ENCODE data around the gene HCK.
A peak's percentile ranks its signal among the peaks of the same experiment; 100 is the strongest.
"Not testable (repeated sequence)": the region's sequence is repeated elsewhere in the genome, so short reads cannot be mapped to it uniquely, and the experiment has no call there.

The HCK gene

DNA sequence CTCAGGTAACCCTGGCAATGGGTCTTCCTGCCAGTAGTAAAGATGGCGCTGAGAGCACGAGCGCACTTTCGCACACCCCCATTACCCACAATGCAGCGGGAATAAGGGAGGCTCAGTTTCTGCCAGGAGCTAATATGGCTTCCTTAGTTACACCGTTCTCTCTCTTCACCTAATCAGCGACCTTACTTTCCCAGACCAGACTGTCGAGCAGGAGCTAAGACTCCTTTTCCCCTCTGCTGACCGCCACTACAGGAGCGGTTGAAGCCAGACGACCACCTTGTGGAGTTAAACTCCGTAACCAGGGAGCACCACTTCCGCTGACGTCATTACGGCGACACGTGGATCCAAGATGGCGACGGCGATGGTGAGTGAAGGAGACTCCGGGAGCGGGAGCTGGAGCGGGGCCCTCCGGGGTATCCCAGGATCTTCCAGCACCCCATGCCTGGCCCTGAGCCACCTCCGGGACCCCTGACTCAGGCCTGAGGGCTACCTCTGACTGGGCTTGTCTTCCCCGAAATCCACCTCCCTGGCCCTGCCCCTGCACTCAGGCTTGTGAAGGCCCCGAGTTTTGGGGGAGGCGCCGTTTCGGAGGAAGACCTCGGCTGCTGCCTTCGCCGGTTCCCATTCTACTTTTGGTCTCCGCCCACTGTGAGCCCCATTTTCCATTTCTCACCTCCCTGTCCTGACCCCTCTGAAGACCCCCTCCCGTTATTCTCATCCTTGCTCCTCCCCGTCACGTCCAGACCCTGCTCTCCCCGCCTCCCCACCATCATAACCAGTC, 57.5 kb downstream of the HCK start, which contains the start of gene TM9SF4:
TSS of gene TM9SF4 (plus strand) at position 323 of the 781 bp plus-strand sequence. CDS start at position 350, 27 bp downstream.
- peak; percentile 92 for DNase-seq

- no peak for DNase-seq
These were observed 58.2 kb downstream of the HCK start for GRCh38 chr20:32110173-32110704.

DNA sequence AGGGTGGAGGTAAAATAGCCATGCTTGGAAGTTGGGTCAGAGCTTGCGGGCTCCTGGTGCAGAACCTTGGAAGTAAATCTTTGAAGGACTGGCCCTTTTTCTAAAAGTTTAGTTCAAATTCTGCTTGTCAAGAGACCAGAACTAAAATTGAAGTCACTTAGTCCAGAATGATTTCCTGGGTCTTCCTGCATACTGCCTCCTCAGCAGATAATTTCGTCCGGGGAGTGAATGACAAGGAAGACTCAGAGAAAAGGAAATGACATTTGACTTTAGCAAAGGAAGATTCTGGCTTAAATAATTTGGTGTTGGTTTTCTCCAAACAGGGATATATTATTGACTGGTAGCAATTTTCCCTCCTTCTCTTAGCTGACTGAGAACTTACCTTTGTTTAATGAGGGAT, 58.7 kb downstream of the HCK start:
- no peak for DNase-seq

DNA sequence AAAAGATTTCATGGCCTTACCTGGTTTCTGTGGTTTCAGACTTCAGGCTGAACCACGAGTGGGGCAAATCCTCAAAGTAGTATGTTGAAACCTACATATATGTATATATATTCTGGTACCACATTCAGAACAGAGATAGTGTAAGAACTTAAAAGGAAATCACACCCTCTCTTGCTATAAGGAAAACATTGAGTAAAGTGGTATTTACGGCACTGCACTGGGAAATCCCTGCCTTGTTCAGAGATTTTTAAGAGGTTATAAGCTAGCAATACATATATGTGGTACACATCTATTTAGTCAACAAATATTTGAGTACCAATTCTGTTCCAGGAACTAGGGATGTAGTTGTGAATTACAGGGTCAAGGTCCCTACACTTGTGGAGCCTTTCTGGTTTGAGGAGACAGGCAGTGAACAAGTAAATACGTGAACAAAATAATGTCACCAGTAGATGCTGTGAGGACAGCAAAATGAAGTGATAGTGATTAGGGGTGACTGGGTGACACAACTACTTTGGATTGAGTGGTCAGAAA, 59.2 kb downstream of the HCK start:
- no peak for DNase-seq

DNA sequence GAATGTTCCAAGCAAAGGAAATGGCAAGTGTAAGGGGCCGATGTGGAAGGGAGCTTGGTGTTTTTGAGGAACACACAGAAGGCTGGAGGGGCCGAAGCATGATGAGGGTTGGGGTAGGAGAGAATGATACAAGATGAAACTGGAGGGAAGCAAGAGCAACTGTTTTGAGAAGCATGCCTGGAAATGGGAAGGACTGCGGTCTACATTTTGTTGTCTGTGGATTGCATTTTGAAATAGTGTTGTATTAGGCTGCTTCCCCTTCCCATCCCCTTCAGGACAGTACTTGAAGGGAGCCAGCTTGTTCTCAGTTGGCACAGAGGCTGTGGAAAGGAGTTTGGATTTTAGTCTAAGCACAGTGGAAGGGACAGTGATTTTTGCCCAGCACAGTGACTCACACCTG, 59.7 kb downstream of the HCK start:
- DNase-seq: no peak

DNA sequence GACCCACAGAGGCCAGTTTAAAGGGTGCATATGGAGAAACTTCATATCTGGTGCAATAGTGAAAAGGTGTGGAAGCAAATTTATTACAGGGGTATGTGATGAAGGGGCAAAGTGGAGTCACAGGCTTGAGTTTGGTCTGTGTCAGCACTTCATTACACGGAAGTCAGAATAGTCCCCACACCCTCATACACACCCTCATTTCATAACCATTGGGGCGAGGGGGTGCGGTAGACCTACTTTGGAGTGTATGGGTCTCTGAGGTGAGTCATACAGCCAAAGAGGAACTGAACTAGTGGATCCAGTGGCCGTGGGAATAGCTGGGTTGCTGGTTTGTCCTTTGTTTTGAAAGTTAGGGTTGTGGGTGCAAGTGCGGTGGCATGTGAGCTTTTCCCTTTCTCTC, 60.8 kb downstream of the HCK start:
- no peak for DNase-seq

GRCh38 chr20:32113591-32114260, 61.7 kb downstream of the HCK start:
- no peak for DNase-seq

GRCh38 chr20:32114305-32114960, 62.4 kb downstream of the HCK start:
- no peak for DNase-seq

- DNase-seq: no peak
These were observed 63.2 kb downstream of the HCK start for GRCh38 chr20:32115211-32115767.

GRCh38 chr20:32116079-32116521, 64.1 kb downstream of the HCK start:
- DNase-seq: no peak

- DNase-seq: not testable (repeated sequence)
These were observed 64.8 kb downstream of the HCK start for GRCh38 chr20:32116796-32117195.

DNA sequence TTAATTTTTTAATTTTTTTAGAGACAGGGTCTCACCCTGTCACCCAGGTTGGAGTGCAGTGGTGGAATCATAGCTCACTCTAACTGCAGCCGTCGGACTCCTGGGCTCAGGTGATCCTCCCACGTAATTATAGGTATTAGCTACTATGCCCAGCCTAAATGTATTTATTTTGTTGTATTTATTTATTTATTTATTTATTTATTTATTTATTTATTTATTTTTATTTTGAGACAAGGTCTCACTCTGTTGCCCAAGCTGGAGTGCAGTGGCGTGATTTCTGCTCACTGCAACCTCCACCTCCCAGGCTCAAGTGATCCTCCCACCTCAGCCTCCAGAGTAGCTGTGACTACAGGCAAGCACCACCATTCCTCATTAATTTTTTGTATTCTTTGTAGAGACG, 66.4 kb downstream of the HCK start:
- not testable (repeated sequence) for DNase-seq

DNA sequence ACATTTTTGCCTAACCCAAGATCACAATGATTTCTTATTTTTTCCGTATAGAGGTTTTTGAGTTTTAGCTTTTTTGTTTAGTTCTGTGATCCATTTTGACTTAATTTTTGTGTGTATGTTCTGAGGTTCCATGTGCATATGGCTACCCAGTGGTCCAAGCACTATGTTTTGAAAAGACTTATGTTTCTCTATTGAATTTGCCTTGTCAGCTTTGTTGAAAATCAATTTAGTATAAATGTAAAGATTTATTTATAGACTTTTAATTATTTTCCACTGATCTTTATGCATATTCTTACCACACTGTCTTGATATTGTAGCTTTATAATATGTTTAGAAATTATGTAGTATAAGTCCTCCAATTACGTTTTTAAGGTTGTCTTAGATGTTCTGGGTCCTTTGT, 67.7 kb downstream of the HCK start:
- DNase-seq: no peak

DNA sequence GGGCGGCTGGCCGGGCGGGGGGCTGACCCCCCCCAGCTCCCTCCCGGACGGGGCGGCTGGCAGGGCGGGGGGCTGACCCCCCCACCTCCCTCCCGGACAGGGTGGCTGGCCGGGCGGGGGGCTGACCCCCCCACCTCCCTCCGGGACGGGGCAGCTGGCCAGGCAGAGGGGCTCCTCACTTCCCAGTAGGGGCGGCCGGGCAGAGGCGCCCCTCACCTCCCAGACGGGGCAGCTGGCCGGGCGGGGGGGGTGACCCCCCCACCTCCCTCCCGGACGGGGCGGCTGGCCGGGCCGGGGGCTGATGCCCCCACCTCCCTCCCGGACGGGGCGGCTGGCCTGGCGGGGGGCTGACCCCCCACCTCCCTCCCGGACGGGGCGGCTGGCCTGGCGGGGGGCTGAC, 69.9 kb downstream of the HCK start:
- not testable (repeated sequence) for DNase-seq

GRCh38 chr20:32123088-32123487, 71.0 kb downstream of the HCK start:
- no peak for DNase-seq

DNA sequence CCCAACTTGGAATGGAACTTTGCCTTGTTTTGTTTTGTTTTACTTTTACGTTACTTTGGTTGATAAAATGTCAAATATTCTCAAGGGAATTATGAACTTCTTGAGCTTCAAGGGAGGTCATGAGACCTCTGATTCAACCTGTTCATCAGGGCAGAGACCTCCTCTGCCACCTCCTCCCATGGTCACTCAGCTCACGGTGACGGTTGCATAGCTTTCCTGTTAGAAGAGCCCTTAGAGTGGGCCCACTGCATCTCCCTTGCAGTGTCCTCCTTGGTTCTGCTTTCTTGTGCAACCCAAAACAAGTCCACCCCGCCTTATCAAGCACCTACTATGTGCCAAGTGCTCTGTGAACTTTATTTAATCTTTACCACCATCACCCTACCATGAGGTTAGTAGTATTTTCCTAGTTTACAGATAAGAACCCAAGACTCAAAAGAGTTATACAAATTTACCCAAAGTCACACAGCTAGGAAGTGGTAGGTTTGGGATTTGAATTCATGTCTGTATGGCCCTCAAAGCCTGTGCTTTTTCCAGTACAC, 72.9 kb downstream of the HCK start:
- DNase-seq: no peak

DNA sequence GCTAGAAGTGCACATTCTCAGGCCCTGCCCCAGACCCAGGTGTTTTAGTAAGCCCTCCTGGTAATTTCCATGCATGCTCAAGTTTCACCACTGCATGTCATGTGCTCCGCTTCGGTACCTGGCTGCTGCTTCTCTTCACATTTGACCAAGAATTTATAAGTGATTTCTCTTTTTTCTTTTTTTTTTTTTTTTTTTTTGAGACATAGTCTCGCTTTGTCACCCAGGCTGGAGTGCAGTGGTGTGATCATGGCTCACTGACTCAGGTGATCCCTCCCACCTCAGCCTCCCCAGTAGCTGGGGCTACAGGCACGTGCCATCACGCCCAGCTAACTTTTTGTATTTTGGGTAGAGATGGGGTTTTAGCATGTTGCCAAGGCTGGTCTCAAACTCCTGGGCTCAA, 73.5 kb downstream of the HCK start:
- no peak for DNase-seq

DNA sequence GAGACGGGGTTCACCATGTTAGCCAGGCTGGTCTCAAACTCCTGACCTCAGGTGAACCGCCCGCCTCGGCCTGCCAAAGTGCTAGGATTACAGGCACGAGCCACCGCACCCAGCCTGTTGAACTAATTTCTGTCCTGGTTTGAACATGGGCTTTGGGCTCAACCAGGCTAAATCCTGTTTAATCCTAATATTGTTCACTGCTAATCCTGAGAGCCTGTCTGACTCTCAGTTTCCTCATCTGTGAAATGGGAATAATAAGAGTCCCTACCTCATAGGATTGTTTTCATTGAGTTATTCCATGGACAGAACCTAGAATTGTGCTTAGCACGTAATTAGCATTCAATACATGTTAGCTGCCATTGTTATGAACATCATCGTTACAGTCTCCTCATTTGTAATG, 74.9 kb downstream of the HCK start:
- DNase-seq: no peak

GRCh38 chr20:32127347-32127746, 75.3 kb downstream of the HCK start:
- no peak for DNase-seq

DNA sequence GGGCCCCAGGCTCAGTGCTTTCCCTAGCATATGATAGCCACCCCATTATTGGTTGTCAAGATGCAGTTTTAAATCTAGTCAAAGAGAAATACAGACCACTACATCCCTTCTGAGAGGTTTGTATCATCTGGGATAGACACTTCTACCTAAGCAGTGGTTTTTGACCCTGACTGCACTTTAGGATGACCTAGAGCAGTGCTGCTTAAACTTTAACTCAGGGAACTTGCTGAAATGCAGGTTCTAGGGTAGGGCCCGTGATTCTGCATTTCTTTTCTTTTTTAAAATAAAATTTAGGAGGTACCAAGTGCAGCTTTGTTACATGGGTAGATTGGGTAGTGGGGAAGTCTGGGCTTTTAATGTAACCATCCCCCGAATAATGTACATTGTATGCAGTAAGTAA, 76.1 kb downstream of the HCK start:
- no peak for DNase-seq

DNA sequence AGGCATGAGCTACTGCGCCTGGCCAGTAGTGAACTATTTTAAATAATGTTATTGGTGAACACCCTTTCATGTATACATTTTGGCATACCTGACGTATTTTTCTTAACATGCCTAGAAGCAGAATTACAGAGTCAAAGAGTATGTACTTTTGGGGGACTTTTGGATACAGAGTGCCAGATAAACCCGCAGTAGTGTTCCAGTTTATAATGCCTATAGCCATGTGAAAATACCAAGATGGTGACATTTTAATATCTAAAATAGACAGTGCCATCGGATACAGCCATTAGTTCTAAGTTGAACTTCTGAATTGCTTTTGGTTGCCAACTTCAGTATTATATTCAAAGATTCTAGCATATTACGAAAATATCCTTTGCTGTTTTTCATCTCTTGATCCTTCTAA, 77.8 kb downstream of the HCK start:
- no peak for DNase-seq

GRCh38 chr20:32130352-32130751, 78.3 kb downstream of the HCK start:
- no peak for DNase-seq

- DNase-seq: no peak
These were observed 78.9 kb downstream of the HCK start for GRCh38 chr20:32130965-32131364.
